HG03135 (cell line): ENCODE data around the gene LRRC4C.
A peak's percentile ranks its signal among the peaks of the same experiment; 100 is the strongest.
"Not testable (repeated sequence)": the region's sequence is repeated elsewhere in the genome, so short reads cannot be mapped to it uniquely, and the experiment has no call there.

Experiments used
- ATAC-seq: cut with Tn5 transposase; IDR thresholded peaks from one replicate; pipeline ENCODE4 v1.9.1; 2021; ENCODE audit warnings: mild to moderate bottlenecking, moderate library complexity; ENCODE audit not compliant: unreplicated experiment

Gene LRRC4C

DNA sequence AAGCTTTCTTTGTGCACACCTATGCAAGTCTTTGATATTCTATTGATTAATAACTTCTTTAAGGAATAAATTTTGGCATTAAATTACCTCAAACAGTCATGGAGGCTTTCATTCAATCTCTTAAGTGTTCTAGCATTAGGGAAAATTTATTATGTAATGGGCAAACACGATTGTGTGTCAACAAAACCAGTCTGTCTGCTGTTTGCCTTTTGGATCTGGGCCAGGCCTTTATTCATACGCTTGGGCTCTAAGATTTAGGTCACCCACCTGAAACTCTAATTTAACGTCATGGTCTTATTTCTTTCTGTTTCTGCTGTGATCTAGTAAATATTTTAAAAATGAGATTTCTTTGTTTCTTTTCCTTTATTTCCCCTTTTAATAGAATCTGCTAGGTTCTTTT is 1270.6 kb downstream of the LRRC4C start:
- ATAC-seq, result no peak

DNA sequence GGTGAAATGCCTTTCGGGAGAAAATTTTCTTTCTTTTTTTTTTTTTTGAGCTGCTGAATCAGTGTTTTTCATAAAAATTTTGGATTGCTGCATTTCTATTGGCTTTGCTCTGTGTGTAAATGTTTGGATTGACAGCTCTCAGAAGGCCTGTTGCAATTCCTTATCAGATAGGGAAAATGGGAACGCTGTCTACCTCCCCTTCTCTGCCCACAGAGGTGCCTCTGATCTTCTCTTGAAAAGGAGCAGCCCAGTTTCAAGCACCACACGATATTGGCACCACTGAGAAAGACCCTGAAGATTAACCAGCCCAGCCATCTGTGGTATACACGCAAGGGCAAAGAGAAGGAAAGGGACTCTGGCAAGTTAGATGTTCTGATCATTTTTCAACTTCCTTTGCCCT is 1272.2 kb downstream of the LRRC4C start:
- no peak for ATAC-seq

DNA sequence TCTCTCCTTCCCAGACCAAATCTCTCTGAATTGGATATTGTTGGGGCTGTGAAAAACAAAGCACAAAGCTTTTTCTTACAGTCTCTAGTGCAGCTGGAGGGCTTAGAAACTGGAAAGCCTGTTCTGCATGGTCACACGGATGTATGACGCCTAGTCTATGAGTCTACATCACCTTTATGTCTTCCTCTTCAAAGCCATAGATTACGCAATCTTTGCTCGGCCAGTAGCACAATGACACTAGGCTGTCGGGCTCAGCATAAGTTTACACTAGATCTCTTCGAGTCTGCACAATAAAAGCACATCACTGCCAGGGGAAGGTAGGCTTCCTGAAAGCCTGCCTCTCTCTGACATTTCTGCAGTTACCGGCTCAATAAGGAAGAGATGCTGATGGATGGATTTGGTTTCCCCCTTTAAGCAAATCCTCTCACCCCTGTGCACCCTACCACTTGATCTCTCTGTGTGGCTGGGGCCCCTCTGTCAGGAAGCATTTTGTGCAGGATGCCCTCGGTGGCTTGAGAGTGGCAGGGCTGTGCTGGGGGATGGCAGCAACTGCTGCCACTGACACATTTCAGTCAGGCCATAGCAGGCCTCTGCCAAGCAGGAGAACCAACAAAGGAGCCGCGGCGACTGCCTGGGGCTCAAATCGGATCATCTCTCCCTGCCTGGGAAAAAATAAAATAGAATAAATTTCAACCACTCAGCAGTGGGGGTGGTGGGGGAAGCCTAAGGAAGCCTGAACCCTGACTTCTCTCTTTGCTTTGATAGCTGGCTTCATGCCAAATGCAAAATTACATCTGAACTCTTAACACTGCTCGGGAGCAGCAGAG is 1272.8 kb downstream of the LRRC4C start:
- no peak for ATAC-seq

DNA sequence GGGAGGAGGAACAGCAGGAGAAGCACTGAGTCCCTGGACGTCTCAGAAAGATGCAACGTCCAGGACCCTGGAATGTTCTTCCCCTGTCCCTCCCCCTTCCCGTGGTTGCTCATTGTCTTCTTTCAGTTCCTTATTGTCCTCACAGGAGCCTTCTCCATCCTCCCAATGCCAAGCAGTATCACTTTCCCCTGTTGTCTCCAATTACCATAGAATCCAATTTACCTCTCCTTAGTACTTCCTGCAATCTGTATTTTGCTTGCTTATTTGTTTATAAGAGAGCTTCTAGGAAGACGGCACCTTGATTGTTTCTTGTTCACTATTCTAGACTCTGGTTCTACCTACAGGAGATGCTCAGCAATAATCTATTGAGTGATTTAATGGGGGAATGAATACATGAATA is 1273.7 kb downstream of the LRRC4C start:
- no peak for ATAC-seq

DNA sequence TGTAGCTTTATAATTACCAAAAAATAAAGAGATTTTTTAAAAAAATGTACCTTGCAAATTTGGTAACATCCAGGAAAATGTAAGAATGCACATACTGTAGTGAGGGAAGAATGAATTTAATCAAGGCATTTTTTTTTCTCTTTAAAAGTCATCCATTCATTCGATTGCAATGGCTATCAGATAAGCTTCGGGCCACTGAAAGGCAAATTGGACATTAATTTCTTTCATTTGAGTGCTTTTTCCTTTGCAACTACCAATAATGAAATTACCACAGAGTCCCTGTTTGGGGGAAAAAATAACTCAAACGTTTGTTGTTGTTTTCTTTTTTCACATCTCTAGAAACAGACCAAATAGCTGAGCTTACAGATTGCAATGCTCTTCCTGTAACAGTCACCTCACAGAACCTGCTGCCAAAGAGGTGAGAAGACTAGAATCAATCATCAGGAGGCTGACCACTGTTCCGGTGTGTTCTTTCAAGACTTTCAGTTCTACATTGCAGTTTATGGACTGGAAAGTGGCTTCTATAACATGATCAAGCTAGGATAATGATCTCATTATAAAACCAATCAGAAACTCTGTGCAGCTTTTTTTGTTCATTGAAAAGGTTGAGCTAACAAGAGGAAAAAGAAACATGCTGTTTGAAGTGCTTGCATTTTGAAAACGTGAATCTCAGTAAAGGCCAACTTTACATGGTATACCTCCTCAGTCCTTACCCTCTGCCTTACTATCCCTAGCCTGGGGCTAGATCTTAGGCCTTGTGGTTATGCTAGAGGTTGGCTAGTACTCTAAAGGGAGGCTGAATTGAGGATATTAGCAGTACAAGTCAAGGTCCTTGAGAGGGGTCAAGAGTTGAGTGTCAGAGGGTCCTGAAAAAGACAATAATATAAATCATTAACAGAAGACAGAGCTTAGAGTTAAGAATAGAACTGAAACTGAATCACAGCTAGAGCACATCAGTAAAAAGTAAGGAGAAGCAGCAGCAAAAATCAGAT is 1276.1 kb downstream of the LRRC4C start:
- ATAC-seq, result peak; percentile 92

DNA sequence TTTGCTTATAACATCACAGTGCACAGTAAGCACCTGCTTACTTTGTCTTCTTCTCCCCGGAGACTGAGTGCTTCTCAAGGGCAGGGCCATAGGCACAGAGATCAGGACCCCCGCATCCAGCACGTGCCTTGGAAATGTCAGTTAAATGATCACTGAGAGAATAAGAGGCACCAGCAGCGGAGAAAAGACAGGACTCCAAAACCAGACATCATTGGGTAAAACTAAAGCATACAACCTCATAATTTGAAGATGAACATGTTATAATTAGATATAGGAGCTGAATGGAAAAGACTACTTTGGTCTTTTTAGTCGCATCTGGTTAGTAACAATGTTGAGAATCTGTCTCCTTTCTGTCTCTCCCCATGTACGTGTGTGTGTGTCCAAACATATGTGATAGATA is 1279.9 kb downstream of the LRRC4C start:
- no peak for ATAC-seq

DNA sequence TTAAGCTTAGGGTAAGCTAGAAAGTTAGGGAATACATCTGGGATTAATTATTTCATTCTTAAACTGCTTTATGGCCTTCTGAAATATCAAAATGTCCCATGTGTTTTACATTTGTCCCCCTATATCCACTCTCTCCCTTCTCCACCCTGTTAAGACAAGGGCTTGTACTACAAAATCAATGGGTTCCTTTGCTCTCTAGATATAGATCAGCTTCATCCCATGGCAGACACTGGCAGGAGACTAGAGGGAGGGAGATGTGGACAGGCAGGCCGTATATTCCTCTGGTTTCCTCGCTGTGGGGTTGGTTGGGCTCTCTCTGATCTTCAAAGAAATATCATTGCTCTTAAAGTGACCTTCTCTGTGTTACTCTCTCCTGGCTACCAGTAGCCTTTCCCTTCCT is 1281.0 kb downstream of the LRRC4C start:
- ATAC-seq, result no peak

DNA sequence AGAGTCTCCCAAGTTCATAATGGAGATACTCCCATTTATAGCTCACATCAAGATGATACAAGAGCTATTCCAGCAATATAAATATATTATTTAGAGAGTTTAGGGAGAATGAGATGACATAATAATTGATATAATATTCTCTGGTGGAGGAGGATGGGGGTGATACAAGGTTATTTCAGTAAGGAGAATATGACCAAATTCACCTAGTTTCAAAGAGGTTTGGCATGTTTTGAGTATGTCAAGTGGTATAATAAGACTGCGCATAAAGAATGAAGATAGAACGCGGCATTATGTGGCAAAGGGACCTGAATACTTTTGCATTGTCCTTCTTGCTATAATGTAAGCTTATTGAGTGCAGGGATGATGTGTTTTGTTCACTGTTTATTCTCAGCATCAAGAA is 1283.5 kb downstream of the LRRC4C start:
- no peak for ATAC-seq

DNA sequence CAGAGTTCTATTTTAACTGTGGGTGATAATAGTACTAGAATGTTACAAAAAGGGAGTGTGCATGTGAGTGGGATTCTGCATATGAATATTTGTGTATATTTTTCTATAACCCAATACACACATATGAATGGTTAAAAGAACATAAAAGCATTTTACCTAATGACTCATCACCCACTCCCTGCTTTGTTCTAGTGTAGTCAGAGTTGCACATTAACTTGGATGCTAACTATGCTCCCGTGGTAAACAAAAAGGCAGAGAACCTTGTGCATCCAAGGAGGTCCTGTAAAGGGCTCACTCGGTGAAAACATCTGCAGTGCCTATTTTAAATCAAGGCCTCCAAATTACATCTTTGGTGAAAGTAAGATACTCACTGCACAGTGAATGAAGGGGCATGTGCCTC is 1289.4 kb downstream of the LRRC4C start:
- ATAC-seq, result no peak

DNA sequence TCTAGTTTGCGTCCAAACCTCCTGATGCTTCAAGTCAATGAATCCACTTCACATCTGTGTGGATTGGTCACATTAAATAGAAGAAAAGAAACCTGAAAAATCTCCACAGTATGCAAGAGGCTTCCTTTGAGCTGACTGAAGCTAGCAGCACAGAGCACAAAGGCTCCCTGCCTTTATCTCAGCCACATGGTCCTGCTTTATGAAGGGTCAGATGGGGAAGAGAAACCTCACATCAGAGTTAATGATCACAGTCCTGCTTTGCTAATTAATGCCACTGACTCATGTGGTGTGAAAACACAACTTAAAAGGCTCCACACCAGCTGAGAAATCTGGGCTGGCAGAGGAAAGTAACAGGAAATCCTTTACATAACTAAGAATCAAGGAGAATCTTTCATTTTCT is 1291.0 kb downstream of the LRRC4C start:
- ATAC-seq, result peak; percentile 80

DNA sequence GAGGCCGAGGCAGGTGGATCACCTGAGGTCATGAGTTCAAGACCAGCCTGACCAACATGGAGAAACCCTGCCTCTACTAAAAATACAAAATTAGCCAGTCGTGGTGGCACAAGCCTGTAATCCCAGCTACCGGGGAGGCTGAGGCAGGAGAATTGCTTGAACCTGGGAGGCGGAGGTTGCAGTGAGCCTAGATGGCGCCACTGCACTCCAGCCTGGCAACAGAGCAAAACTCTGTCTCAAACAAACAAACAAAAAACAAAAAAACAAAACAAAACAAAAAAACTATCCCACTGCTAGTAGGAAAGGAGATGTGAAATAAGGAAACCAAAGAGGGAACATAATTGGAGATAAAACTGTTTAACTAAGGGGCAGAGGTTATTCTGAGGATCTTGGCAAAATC is 1291.6 kb downstream of the LRRC4C start:
- not testable (repeated sequence) for ATAC-seq

DNA sequence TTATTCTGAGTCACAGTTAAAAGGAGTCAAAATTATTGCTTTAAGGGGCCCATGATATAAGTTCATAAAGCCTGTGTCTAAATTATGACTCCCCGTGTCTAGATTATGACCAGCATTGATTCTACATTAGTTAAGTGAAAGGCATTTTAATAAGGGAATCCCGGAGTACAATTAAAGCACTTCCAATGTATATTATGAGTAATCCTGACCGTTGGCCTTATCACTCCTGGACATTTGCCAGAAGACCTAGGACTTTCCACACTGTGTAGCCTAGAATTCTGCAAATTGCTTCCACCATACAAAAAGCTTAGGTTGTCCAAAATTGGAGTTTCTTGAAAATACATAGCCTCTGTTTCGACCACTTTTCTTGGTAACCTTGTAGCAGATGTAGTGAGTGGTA is 1292.6 kb downstream of the LRRC4C start:
- no peak for ATAC-seq

DNA sequence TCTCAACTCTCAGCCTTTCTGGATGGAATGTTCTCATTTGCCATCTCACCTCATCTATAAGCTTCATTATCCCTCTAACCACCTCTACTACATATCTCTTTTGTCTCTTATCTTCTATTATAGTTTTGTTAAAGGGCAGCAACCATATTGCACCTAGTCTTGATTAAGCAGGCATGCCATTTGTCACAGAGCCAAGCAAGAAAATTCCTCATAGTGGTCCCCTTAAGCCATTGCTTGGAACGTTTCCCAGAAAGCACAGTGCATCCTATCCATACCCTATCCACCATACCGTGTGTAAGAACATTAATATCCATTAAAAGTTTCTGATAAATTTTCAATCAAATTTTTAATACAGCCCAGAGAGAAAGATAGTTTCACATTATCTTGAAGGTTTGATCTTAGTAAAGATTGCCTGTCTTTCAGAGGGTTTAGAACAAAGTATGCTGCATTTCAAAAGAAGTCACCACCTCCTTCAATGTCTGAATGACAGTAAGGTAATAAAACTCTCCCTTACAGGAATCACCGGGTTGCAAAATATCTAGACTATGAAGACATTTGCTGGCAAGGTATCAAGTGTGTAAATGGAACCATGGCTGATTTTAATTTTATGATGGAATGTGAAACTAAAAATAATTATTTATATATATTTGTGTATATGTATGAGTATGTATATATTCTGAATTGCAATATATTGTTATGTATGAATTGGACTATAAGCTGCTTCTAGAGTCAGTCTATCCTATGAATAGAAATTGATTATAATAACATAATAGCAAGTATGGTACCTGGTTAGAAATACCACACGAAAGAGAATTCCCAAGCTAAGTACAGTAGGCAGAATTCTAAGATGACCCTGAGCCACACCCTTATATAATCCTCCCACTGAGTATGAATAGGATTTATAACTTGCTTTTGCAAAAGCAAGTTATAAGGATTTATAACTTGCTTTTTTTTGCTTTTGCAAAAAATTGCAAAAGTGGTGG is 1296.3 kb downstream of the LRRC4C start:
- no peak for ATAC-seq

DNA sequence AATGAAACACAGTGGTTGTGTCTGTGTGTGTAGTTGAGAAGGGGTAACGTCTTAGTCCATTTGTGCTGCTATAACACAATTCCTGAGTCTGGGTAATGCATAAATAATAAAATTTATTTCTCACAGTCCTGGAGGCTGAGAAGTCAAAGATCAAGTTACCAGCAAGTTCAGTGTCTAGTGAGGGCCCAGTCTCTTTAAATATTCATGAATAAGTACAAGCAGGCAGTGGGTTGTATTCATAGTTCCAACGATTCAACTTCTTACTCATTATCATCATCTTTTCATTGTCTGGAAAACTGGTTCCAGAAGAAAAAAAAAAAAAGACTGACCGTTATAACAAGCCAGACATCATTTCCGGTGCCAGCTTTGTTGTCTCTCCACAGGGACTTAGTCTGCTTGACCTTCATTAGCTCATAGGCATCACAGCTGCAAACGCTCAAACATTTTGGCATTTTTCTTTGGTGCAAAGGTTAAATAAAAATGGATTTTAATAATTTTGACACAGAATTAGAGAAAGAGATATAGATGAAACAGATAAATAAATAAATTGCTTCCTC is 1297.5 kb downstream of the LRRC4C start:
- no peak for ATAC-seq

DNA sequence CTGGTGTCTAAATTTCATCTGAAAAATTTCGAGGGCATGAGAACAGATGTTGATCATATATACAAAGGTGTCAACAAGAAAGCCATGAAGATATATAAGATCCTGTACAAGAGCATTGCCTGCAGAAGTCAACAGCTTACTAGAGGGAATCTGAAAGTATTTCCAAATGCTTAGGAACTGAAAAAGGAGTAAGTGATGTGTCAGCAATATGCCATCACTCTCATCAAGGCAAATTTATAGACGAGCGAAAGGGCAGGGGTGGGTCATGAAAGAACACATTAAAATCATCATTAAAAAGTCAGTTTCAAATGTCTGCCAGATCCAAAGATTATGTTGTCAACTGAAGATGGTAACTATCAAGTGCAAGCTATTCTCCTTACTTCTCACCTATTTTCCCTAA is 1299.0 kb downstream of the LRRC4C start:
- no peak for ATAC-seq

DNA sequence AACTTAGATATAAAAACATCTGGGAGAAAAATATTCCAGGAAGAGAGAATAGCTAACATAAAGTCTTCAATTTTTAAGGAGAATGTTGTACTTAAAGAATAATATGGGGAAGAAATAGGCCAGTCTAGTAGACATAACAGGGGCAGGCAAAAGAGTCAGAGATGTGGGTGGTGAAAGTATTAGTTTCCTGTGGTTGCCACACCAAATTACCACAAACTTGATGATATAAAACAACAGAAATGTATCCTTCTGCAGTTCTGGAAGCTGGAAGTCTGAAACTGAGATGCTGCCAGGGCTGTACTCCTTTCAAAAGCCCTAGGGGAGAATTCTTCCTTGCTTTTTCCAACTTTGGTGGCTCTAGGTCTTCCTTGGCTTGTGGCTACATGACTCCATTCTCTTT is 1309.7 kb downstream of the LRRC4C start:
- no peak for ATAC-seq

DNA sequence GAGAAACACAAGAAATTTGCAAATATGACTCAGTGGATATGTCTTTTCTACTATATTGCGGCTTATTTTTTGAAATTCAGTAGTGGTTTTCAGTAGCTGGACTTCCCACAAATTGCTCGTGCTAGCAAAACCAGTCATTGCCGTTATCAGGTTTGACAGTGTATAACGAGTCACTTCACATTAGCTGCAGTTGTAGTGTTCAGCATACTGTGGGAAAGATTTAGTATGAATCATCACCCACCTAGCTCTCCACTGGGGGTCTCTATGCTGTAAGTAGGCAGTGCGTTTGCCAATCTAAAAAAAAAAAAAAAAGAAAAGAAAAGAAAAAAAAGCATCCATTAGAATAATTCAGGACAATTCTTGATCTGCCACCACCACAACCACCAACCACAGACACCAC is 1318.9 kb downstream of the LRRC4C start:
- ATAC-seq, result no peak

DNA sequence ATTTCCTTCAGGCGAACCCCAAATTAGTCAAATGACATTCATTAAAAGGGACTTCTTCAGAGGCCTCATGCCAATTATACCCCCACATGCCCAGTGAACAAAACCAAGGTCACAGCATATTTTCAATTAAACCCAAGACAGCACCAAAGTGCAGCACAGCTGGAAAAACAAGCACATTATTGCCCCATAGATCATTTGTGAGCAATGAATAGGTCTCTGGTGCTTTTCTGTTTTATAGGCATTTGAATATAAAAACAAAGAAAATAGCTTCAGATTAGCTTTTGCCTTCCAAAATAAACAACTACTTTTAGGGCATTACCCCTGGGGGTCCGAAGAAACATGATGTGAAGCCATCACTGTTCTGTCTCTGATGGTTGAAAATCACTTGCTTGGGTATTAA is 1319.9 kb downstream of the LRRC4C start:
- ATAC-seq, result no peak

DNA sequence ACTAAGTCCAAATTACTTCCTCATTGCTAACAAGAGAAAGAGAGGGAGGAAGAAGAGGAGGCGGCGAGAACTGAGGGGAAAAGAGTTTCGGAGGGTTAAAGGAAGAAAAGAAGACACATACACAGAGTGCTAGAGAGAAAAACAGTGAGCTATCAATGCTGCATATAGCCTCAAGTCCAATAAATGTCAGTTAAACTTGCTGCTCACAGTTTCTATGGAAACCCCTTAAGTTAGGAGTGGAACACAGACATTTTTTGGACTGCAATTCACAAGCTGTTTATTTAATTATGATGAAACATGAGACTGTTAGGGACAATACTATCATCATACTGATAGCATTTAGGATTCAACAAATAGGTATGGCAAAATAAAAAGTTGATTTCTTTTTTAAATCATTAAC is 1320.4 kb downstream of the LRRC4C start:
- no peak for ATAC-seq

DNA sequence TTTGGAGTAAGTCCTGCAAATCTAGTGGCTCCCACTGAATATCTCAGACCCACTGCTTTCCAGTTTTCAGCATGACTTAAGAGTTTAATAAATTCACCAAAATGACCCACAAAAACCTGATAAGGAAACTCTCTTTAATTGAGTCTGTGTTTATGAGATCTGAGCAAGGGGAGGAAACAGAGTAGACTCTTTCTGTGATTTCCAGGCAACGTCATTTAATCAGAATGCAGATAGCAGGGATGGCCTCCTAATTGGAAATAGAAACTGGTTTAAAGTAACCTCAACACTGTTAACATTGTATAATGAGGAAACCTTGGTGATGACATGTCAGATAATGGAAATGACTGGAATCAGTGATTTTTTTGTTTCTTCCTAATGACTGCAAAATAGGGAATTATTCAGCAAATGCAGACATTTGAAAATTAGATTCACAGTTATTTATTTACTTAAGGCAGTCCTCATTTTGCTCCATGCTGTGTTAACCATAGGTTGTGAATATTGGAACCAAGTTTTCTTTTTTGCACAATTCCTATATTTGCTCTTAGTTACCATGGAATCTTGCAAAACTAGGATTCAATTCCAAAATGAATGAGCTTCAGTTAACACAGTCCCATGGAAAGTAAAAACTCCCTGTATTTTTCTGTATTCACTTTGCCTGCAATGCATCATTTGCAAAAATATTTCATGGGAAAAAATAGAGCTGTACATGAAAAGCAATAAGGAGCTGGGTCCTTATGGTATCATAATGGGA is 1324.5 kb downstream of the LRRC4C start:
- no peak for ATAC-seq
